SK-N-MC (cell line): ENCODE measurements around the gene KLHDC4.

Source experiments
- DNase-seq: peaks from one replicate; pipeline ENCODE4 v3.0.0-alpha.2; 2011; ENCODE audit warnings: low read depth, low spot score
- H3K27ac ChIP-seq: fragments of 200-600 bp; sonication (generic); 2 replicates; pipeline ENCODE4 v1.5.1; 2016; ENCODE audit warnings: mixed run types
- H3K36me3 ChIP-seq: fragments of 200-600 bp; sonication (generic); 2 replicates; pipeline ENCODE4 v1.6.1; 2017; ENCODE audit warnings: antibody characterized with exemption, low read length, mixed read lengths; ENCODE audit not compliant: insufficient read depth
- H3K4me3 ChIP-seq: fragments of 200-600 bp; sonication (generic); 2 replicates; pipeline ENCODE4 v1.5.1; 2016
- H3K9ac ChIP-seq: fragments of 200-600 bp; sonication (generic); 2 replicates; pipeline ENCODE4 v1.8.0; 2017; ENCODE audit warnings: mixed run types, mixed read lengths; ENCODE audit not compliant: insufficient read length
- H3K9me3 ChIP-seq: fragments of 200-600 bp; sonication (generic); 2 replicates; pipeline ENCODE4 v1.6.1; 2017; ENCODE audit warnings: low read depth, mild to moderate bottlenecking, antibody characterized with exemption, low read length, moderate library complexity, mixed read lengths
- EZH2 ChIP-seq: fragments of 200-600 bp; sonication (generic); IDR thresholded peaks from one replicate; pipeline ENCODE4 v1.6.1; 2017; ENCODE audit warnings: antibody characterized with exemption
- FOXP2 ChIP-seq: optimal IDR thresholded peaks from 2 replicates; pipeline ENCODE3; 2011; ENCODE audit warnings: mild to moderate bottlenecking, moderate library complexity; ENCODE audit not compliant: insufficient read depth; ENCODE audit errors: extremely low read length, control extremely low read depth
- POLR2AphosphoS5 ChIP-seq: IDR thresholded peaks from 2 replicates; pipeline ENCODE4 v1.6.1; 2012; ENCODE audit warnings: mild to moderate bottlenecking, low read depth, low read length, borderline replicate concordance

KLHDC4 gene

GRCh38 chr16:87693827-87694226, 72.0 kb downstream of the KLHDC4 start:
- DNase-seq, result no peak
- no peak overlapping the region for H3K27ac ChIP-seq
- H3K9ac ChIP-seq, result no peak overlapping the region
- no peak for TF ChIP-seq EZH2
- no peak for TF ChIP-seq FOXP2
- no peak for TF ChIP-seq POLR2AphosphoS5
- H3K9me3 ChIP-seq, result no peaks in the 10 kb centered on the region
- H3K36me3 ChIP-seq, result no peaks in the 10 kb centered on the region
- no peak overlapping the region for H3K4me3 ChIP-seq

DNA sequence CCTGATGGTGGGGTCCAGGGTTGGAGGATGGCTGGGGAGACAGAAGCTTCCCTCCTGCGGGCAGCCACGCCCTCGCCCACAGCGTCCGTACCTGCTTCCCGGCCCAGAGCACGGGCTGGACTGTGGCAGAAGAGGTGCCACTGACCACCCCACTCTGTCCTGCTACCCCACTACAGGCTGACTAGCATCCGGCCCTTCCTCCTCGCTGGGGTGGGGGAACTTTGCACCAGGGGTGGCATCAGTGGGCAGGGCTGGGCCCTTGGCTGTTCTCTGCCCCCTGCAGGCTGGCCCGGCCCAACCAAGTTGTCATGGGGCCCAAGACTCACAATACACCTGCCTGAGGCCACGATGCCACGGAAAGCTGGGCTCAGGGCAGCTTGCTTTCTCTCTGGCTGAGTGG, 73.0 kb downstream of the KLHDC4 start:
- no peak for DNase-seq
- no peak overlapping the region for H3K4me3 ChIP-seq
- TF ChIP-seq POLR2AphosphoS5, result no peak
- TF ChIP-seq FOXP2, result no peak
- TF ChIP-seq EZH2, result no peak
- H3K36me3 ChIP-seq, result no peaks in the 10 kb centered on the region
- no peaks in the 10 kb centered on the region for H3K9me3 ChIP-seq
- H3K9ac ChIP-seq, result no peak overlapping the region
- H3K27ac ChIP-seq, result no peak overlapping the region

DNA sequence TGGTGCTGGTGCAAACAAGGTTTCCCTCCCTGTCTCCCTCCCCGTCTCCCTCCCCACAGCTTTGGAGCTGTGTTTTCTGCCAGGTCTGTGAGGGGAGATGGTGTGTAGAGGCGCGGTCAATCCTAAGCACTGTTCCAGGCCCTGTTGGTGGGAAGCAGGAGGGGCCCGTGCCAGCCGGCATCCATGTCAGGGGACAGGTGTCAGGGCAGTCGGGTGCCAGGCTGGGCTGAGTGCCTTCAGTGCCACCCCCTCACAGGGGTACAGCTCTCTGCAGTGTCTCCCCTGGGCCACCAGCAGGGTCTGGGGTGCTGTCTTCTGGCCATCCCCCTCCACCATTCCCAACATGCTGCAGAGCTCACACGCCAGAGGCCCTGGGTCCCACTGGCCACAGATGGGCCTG, 73.6 kb downstream of the KLHDC4 start:
- Histone ChIP-seq H3K27ac (no peak overlapping the region), H3K9ac (no peak overlapping the region), H3K36me3 (no peaks in the 10 kb centered on the region), H3K9me3 (no peaks in the 10 kb centered on the region), H3K4me3 (no peak overlapping the region)
- no peak for DNase-seq
- no peak for TF ChIP-seq FOXP2
- no peak for TF ChIP-seq POLR2AphosphoS5
- no peak for TF ChIP-seq EZH2

GRCh38 chr16:87691686-87692079, 74.1 kb downstream of the KLHDC4 start:
- DNase-seq, result no peak
- Histone ChIP-seq H3K4me3 (no peak overlapping the region), H3K9ac (no peak overlapping the region), H3K36me3 (no peaks in the 10 kb centered on the region), H3K9me3 (no peaks in the 10 kb centered on the region), H3K27ac (no peak overlapping the region)
- TF ChIP-seq POLR2AphosphoS5, result no peak
- TF ChIP-seq EZH2, result no peak
- no peak for TF ChIP-seq FOXP2

DNA sequence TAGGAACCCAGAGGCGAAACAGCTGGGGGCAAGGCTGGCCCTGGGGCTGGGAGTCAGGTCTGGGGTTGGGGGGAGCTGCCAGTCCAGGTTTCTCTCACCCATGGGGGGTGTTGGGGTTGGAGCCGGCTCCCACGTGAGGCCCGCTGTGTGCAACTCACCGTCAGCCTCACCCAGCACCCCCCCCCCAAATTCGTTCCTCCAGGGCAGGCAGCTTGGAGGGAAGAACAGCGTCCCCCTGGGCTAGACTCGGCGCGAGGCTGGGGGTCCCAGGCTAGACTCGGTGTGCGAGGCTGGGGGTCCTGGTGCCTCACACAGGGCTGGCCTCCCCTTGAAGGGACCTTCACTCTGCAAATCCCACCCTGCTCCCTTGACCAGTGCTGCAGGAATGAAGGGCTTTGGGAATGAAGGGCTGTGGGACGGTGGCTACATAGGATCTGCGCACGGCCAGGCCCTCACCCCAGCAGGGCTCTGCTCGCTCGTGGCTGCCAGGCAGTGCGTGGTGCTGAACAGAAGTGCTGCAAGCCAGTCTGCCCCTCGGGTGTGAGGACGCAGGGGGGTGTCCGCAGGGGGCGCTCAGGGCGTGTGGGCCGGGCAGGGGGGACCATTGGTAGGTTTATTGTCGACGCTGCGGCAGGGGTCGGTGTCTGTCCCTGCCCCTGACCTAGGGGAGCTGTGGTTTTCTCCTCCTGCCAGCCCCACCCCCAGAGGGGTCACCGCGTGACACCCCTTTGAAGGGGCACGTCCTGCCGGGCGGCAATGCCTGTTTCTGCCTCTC, 74.7 kb downstream of the KLHDC4 start:
- Histone ChIP-seq H3K9me3 (no peaks in the 10 kb centered on the region), H3K27ac (no peak overlapping the region), H3K9ac (no peak overlapping the region), H3K36me3 (no peaks in the 10 kb centered on the region), H3K4me3 (no peak overlapping the region)
- DNase-seq, result no peak
- TF ChIP-seq POLR2AphosphoS5, result no peak
- no peak for TF ChIP-seq EZH2
- TF ChIP-seq FOXP2, result no peak

GRCh38 chr16:87689956-87690465, 75.8 kb downstream of the KLHDC4 start:
- TF ChIP-seq POLR2AphosphoS5 (no peak), EZH2 (no peak)
- Histone ChIP-seq H3K27ac (no peak overlapping the region), H3K36me3 (no peaks in the 10 kb centered on the region), H3K9ac (no peak overlapping the region), H3K9me3 (no peaks in the 10 kb centered on the region), H3K4me3 (no peak overlapping the region)
- DNase-seq, result no peak

DNA sequence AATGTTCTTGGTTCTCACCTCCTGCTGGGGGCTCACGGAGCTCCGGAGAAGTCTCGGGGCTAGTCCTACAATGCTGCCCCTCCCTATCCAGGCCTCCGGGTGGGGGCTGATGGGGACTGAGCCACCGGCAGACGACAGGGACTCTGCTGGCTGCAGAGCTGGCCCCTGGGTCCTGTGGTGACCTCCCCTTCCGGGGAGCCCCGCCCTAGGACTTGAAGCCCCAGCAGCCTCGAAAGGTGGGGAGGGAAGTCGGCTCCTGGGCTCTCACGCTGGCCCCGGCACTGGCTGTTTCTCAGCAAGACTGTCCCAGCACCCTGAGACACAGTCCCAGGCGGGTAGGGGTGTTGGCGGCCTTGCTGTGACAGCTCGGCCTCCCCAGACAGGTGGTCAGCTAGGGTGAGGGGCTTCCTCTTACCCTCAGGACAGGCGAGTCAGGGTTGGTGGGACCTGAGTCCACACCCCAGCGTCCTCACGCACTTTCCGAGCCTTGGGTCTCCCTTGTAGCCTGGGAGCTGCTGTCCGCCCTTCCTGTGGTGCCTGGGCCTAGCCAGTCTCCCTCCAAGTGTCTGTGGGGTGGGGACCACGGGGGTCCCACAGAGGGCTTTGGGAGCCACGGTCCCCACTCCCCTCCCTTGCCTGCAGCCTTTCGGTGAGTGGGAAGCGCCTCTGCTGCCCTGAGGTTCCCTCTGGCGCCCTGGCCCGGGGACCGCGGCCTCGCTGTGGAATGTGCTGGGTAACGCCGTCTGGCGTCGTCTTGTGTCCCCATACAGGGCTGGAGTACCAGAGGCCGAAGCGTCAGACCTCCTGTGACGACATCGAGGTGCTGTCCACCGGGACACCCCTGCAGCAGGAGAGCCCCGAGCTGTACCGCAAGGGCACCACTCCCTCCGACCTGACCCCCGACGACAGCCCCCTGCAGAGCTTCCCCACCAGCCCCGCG, 76.6 kb downstream of the KLHDC4 start:
- H3K4me3 ChIP-seq, result no peak overlapping the region
- H3K27ac ChIP-seq, result no peak overlapping the region
- no peak for DNase-seq
- H3K9ac ChIP-seq, result no peak overlapping the region
- H3K36me3 ChIP-seq, result no peaks in the 10 kb centered on the region
- H3K9me3 ChIP-seq, result no peaks in the 10 kb centered on the region
- TF ChIP-seq POLR2AphosphoS5 (no peak), EZH2 (no peak), FOXP2 (no peak)

DNA sequence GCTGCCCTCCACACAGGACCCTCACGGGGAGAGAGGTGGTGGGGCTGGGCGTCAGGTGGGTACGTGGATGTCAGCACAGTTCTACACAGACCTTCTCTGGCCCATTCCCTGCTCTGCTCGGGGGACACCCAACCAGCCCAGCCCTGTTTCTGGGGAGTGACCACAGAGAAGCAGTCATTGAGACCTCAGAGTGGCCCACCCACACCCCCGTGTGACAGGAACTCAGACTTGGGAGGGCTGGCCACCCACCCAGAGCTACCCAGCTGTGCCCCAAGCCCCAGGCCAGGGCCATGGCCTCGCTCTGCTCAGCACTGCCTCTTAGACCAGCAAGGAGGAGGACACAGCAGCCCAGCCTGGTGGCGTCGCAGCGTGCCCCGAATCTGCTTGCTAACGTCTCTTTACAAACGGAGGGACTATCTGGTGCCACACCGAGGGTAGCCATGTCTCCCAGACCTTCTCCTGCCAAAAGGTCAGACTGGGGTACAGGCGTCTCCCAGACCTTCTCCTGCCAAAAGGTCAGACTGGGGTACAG, 77.7 kb downstream of the KLHDC4 start:
- H3K9ac ChIP-seq, result no peak overlapping the region
- no peak overlapping the region for H3K27ac ChIP-seq
- H3K9me3 ChIP-seq, result no peaks in the 10 kb centered on the region
- H3K4me3 ChIP-seq, result no peak overlapping the region
- no peaks in the 10 kb centered on the region for H3K36me3 ChIP-seq
- no peak for TF ChIP-seq FOXP2
- no peak for TF ChIP-seq POLR2AphosphoS5
- no peak for TF ChIP-seq EZH2
- DNase-seq, result no peak
